Adipose tissue (tissue), 3 donors: ENCODE measurements around the gene COL4A5. TPM values are rescaled to one million over a fixed set of nuclear protein-coding genes. Genes with fewer than 3 reads are reported as not detected.

Source experiments
- H3K27ac ChIP-seq: one replicate; pipeline ENCODE4 v1.5.1; 2013; ENCODE audit warnings: low read depth, low read length
- WGBS, 3 donors: extraction: QIAGEN DNeasy Blood & Tissue Kit; methylation state at CpG; one replicate each; pipeline ENCODE4 v1.1.7; 2013; 5-methylcytosine and 5-hydroxymethylcytosine counted together
- polyA plus RNA-seq, 3 donors: library from polyadenylated mRNA; stranded (reverse); fragments of 200-250 nt; gene quantifications; one replicate each; pipeline ENCODE4 v1.2.3, GENCODE V29; 2013
- donor health status: healthy with polysubstance abuse.
- donor health status: Bipolar disorder and iron deficiency.
- donor health status: healthy.

Gene COL4A5
- polyA plus RNA-seq, 3 donors, result 0.43 to 8.1 (median 2.3) TPM

DNA sequence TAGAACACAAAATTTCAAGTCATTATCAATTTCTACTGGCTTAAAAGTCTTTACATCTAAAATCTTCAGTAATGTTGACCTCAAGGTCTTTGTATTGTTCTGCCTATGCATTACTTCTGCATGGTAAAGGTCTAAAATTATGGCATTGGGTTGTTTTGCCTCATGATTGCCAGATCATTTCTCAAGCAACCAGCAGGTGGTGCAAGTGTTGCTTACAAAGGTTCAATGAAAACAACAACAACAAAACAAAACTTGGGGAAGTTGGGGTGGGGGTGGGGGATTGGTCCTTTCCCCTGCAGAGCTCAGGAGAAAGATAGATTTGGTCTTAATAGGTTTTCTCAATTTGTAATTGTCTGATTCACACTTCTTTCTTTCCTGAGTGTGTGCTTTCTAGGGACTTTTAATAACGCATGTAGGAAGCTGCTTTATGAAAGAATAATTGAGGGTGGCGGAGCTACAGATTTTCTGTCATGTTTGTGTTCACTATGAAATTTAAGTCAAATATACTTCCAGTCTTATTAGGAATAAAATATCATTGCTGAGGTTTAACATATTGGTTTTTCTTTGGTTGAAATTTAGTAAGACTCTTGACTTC lies 145.1 kb downstream of the COL4A5 start:
- 78 to 94% (median 92%) methylated on average over 2 of the region's 2 CpGs for WGBS, 3 donors
- no peak overlapping the region for H3K27ac ChIP-seq

DNA sequence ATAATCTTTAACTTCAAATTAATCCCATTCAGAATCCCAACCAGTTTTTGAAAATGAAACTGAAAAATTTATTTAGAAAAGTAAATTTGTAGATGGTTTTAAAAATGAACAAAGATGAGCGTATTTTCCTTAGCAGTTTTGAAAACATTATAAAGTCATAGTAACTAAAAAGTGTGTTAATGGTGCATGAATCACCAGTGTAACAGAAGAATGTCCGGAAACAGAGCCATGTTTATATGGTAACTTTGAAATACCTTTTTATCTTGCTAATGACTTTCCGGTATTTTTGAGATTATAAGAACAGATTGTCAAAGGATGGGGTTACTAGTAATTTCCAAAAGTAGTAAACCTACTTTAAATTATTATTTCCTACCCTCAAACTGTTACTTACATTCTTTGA lies 150.9 kb downstream of the COL4A5 start:
- no peak overlapping the region for H3K27ac ChIP-seq
- 85 to 98% (median 91%) methylated on average over 3 of the region's 3 CpGs for WGBS, 3 donors

DNA sequence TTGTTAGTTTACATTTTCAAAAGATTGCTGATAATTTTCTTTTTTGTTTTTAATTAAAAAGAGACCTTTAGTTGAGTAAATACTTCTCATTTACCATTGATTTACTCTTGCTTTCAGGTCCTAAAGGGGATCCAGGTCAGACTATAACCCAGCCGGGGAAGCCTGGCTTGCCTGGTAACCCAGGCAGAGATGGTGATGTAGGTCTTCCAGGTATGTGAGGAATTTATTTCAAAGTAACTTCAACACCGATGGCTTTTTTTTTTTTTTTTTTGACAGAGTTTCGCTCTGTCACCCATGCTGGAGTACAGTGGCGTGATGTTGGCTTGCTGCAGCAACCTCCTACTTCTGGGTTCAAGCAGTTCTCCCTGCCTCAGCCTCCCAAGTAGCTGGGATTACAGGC lies 161.6 kb downstream of the COL4A5 start:
- WGBS, 3 donors, result 75 to 97% (median 94%) methylated on average over 3 to 4 of the region's 4 CpGs
- H3K27ac ChIP-seq, result no peak overlapping the region

- 20 to 65% (median 57%) methylated on average over 2 of the region's 2 CpGs for WGBS, 3 donors
Observed at GRCh38 chrX:108610141-108610540, 170.5 kb downstream of the COL4A5 start.

DNA sequence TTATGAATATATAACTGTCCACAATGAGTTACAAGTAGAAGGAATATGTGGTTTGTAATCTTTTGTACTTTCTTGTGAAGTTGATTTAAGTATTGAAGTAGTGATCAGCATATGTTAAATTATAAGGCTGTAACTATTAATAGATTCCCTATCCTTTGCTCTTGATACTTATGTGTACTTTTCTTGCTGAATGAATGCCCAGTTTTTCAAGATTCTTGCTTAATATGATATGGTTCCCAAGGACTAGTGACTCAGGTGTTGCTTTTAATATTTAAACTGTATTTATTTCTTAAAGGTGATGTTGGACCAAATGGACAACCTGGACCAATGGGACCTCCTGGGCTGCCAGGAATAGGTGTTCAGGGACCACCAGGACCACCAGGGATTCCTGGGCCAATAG lies 175.0 kb downstream of the COL4A5 start:
- H3K27ac ChIP-seq, result no peak overlapping the region

More at GRCh38 chrX:108610141-108610540, 170.5 kb downstream of the COL4A5 start:
- H3K27ac ChIP-seq, result no peak overlapping the region

DNA sequence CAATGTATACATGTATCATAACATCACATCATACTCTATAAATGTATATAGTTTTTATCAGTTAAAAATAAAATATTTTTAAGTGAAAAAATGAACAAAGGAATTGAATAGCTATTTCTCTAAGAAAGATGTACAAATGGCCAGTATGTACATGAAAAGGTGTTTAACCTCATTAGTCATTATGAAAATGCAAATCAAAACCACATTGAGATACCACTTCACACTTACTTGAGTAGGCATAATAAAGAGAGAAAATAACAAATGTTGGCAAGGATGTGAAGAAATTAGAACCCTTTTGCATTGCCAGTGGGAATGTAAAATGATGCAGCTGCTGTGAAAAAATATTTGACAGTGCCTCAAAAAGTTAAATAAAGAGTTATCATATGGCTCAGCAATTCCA lies 201.2 kb downstream of the COL4A5 start:
- H3K27ac ChIP-seq, result no peak overlapping the region

- no peak overlapping the region for H3K27ac ChIP-seq
Observed at GRCh38 chrX:108641589-108642272, 202.1 kb downstream of the COL4A5 start.

DNA sequence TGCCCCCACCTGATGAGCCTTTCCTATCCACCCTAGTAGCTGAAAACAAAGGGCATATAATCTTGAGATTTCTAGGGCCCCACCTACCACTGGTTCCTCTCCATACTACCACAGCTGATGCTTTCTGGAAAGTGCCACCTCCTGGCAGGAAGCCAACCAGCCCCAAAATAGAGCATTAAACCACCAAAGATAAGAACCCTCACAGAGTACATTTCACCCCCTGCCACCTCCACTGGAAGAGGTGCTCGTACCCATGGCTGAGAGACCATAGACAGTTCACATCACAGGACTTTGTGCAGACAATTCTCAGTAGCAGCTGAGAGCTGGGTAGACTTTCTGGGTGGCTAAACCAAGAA lies 202.6 kb downstream of the COL4A5 start:
- no peak overlapping the region for H3K27ac ChIP-seq
- WGBS, 3 donors, result 72 to 100% (median 89%) methylated on average over 1 of the region's 1 CpG

More at GRCh38 chrX:108641589-108642272, 202.1 kb downstream of the COL4A5 start:
- 76 to 94% (median 84%) methylated on average over 6 of the region's 6 CpGs for WGBS, 3 donors

- 81 to 98% (median 90%) methylated on average over 3 of the region's 3 CpGs for WGBS, 3 donors
Observed at GRCh38 chrX:108664701-108665100, 225.1 kb downstream of the COL4A5 start.

DNA sequence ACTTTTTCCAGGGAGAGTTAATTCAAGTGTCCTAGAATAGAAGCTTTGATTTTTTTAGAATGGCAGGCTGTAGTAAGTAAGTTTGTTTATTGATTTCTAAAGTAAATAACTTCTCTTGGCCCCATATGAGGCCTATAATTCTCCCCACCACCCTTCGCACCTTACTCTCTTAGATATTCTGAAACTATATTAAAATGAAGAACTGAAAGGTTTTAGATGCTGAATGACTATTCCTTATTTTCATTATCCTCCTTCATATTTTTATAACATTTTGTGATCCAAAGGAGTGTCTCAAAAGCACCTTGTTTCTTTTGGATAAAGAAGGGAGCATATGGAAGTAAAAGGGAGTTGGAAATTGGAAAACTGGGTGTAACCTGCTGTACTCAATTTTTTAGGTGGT lies 226.5 kb downstream of the COL4A5 start:
- 54 to 98% (median 97%) methylated on average over 1 of the region's 1 CpG for WGBS, 3 donors

More at GRCh38 chrX:108664701-108665100, 225.1 kb downstream of the COL4A5 start:
- H3K27ac ChIP-seq, result no peak overlapping the region

GRCh38 chrX:108671526-108671925 lies 231.9 kb downstream of the COL4A5 start:
- WGBS, 3 donors, result 54 to 92% (median 79%) methylated on average over 2 of the region's 2 CpGs

More for the DNA sequence above, 226.5 kb downstream of the COL4A5 start:
- H3K27ac ChIP-seq, result no peak overlapping the region

GRCh38 chrX:108696690-108697089 lies 257.1 kb downstream of the COL4A5 start:
- no peak overlapping the region for H3K27ac ChIP-seq
- WGBS, 3 donors, result 84 to 87% (median 85%) methylated on average over 3 of the region's 3 CpGs

More at GRCh38 chrX:108671526-108671925, 231.9 kb downstream of the COL4A5 start:
- no peak overlapping the region for H3K27ac ChIP-seq

DNA sequence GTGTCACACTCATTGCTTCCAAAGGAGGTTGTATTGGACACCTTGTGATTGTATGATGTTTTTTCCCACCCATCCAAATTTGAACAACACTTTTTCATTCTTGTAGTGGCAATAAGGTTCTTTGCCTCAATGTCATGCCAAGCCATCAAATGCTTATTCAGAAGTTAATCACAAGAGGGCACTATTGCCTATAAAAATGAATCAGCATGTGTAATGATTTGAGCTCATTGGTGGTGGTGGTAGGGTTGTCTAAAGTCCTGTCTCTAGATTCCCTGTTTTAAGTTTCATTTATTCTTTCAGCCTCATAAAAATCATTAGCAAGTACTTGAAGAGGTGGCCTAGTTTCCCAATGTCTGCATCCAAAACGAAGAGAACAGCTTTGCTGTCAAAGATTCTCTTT lies 259.7 kb downstream of the COL4A5 start:
- WGBS, 3 donors, result 17 to 26% (median 25%) methylated on average over 1 of the region's 1 CpG
- no peak overlapping the region for H3K27ac ChIP-seq

GRCh38 chrX:108701633-108702032 lies 262.0 kb downstream of the COL4A5 start:
- WGBS, 3 donors, result 68 to 87% (median 71%) methylated on average over 2 of the region's 2 CpGs
- no peak overlapping the region for H3K27ac ChIP-seq

GRCh38 chrX:108702530-108702929 lies 262.9 kb downstream of the COL4A5 start:
- no peak overlapping the region for H3K27ac ChIP-seq
- 22 to 56% (median 31%) methylated on average over 1 of the region's 1 CpG for WGBS, 3 donors

DNA sequence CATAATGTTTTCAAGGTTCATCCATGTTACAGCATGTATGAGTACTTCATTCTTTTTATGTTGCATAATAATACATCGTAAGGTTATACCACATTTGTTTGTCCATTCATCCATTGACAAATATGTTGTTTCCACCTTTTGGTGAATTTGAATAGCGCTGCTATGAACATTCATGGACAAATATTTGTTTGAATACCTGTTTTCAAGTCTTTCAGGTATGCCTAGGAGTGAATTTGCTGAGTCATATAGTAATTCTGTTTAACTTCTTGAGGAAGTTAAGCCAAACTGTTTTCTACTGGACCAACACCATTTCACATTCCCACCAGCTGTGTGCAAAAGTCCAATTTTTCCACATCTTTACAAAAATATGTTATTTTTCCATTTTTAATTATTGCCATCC lies 265.2 kb downstream of the COL4A5 start:
- 74 to 93% (median 83%) methylated on average over 2 of the region's 2 CpGs for WGBS, 3 donors
- no peak overlapping the region for H3K27ac ChIP-seq

DNA sequence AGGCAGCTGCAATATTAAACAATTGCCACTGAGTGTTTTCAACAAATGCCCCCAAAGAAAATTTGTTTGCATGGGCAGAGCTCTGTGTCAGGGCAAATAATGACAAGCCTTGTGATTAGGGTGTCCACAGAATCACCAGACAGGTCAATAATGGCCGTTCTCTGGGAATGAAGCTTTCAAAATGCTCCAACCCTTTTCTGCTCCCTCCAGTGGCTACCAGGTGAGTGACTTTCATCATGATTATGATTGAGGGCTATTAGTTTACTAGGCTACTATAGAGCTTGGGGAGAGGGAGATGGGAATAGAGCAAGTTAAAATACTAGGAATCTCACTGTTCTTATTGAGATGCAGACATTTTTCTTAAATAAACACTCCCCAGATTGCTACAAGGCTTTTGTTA lies 273.2 kb downstream of the COL4A5 start:
- 39 to 74% (median 69%) methylated on average over 1 of the region's 1 CpG for WGBS, 3 donors

GRCh38 chrX:108722561-108722960 lies 282.9 kb downstream of the COL4A5 start:
- 55 to 66% (median 56%) methylated on average over 2 of the region's 2 CpGs for WGBS, 3 donors

More for the DNA sequence above, 273.2 kb downstream of the COL4A5 start:
- no peak overlapping the region for H3K27ac ChIP-seq

DNA sequence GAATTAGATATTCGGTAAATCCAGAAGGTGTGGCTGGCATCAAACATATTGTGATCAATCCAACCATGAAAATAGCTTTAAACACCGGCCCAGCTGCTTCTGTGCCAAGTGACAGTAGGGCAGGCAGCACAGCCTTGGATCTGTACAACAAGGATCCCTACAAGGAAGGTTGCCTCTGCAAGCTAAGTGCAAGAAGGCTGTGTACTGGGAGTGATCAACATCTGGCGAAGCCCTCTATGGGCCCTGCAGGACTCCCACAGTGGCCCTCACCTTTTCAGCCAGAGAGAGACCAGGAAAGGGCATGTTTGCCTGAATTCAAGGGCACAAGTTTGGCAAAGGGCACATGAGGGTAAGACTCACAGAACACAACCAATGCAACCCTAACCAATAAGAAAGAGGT lies 287.1 kb downstream of the COL4A5 start:
- WGBS, 3 donors, result 72 to 95% (median 92%) methylated on average over 3 of the region's 3 CpGs

More at GRCh38 chrX:108722561-108722960, 282.9 kb downstream of the COL4A5 start:
- H3K27ac ChIP-seq, result no peak overlapping the region

DNA sequence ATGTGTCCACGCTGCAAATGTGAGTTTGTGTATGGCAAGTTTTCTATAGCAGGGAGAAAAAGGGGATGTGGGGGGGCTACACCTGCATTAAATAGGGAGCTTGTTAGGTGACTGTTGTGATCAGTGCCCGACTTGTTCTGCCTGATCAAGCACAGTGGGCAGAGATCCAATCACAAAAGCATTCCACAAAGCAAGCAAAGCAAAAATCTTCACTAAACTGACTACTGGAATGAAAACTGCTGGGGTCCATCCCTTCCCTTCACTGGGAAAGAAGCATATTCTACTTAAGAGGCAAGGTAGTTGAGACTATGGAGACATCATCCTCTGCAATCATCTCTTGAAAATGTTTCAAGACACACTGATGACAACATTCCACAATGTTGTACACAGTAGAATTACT lies 291.5 kb downstream of the COL4A5 start:
- H3K27ac ChIP-seq, result no peak overlapping the region
- WGBS, 3 donors, result 14 to 17% (median 17%) methylated on average over 2 of the region's 2 CpGs

More for the DNA sequence above, 287.1 kb downstream of the COL4A5 start:
- H3K27ac ChIP-seq, result no peak overlapping the region
